Gastrocnemius medialis (tissue), 4 donors: Measurements from ENCODE around the gene ADCY7. TPM values are rescaled to one million over a fixed set of nuclear protein-coding genes. Genes with fewer than 3 reads are reported as not detected.
A peak's percentile ranks its signal among the peaks of the same experiment; 100 is the strongest.

Source experiments
- ATAC-seq, 2 donors: fragments of 150-250 bp; one replicate each; pipeline ENCODE4 v1.9.1; 2016
- DNase-seq, 2 donors: peaks; one replicate each; pipeline ENCODE4 v3.0.0-alpha.2; 2019
- H3K27ac ChIP-seq, 4 donors: fragments of 200-600 bp; sonication (generic); 1 replicate in 1 of 4; 2 replicates in 3 of 4; pipeline ENCODE4 v1.5.1; 2016 to 2018; ENCODE audit warnings: mild to moderate bottlenecking in 2 of 4, moderate library complexity in 1 of 4
- H3K27me3 ChIP-seq, 3 donors: fragments of 200-600 bp; sonication (generic) in 2 of 3; 1 replicate in 1 of 3; 2 replicates in 2 of 3; pipeline versions ENCODE4 v1.5.1 to v1.6.0; 2016 to 2019; ENCODE audit warnings: mild to moderate bottlenecking in 1 of 3, moderate library complexity in 1 of 3
- H3K36me3 ChIP-seq, 2 donors: fragments of 200-600 bp; sonication (generic) in 1 of 2; one replicate each; pipeline ENCODE4 v1.5.1; 2017 to 2018
- H3K4me1 ChIP-seq, 2 donors: fragments of 200-600 bp; sonication (generic) in 1 of 2; one replicate each; pipeline ENCODE4 v1.5.1; 2016 to 2017; ENCODE audit warnings: mild to moderate bottlenecking in 2 of 2
- H3K4me3 ChIP-seq, 4 donors: fragments of 200-600 bp; sonication (generic) in 3 of 4; 1 replicate in 1 of 4; 2 replicates in 3 of 4; pipeline ENCODE4 v1.5.1; 2016 to 2019; ENCODE audit warnings: mild to moderate bottlenecking in 2 of 4
- H3K9me3 ChIP-seq, 3 donors: fragments of 200-600 bp; sonication (generic) in 2 of 3; 1 replicate in 1 of 3; 2 replicates in 2 of 3; pipeline ENCODE4 v1.5.1; 2016 to 2019
- POLR2A ChIP-seq, 2 donors: fragments of 450-650 bp; IDR thresholded peaks; one replicate each; pipeline ENCODE4 v1.6.1; 2017; ENCODE audit warnings: antibody characterized with exemption in 2 of 2, mild to moderate bottlenecking in 2 of 2, moderate library complexity in 2 of 2
- in situ Hi-C, 4 donors: fragments of 200-750 bp; cut with MboI; loops; one replicate each; pipeline versions ENCODE4 v1.15.0 to v1.8.0; 2017; ENCODE audit warnings: low sequenced_read_pairs in 4 of 4
- intact Hi-C: fragments of 100-400 bp; cut with DNase I; formaldehyde crosslinking; loops from one replicate; pipeline ENCODE4 v1.15.1; 2023; ENCODE audit warnings: low total_unique reads
- total RNA-seq, 4 donors: library from RNA; depleted of rRNA; stranded (reverse); fragments of >200 nt; gene quantifications; one replicate each; pipeline versions ENCODE4 v1.1.0 to v1.2.3, GENCODE V29; 2016
- TF ChIP-seq, protein P1 (sequence below), 5 experiments: fragments of 450-650 bp in 3 of 5; fragments of 200-600 bp in 2 of 5; sonication (generic) in 2 of 5; IDR thresholded peaks in 4 of 5; conservative IDR thresholded peaks in 1 of 5; 1 replicate in 4 of 5; 2 replicates in 1 of 5; pipeline ENCODE4 v1.5.1; 2016 to 2019; ENCODE audit warnings: antibody characterized with exemption in 5 of 5, mild to moderate bottlenecking in 3 of 5, moderate library complexity in 3 of 5

ADCY7 gene
- total RNA-seq, 4 donors from 2014 or later, result 0.90 to 7.3 (median 2.6) TPM

DNA sequence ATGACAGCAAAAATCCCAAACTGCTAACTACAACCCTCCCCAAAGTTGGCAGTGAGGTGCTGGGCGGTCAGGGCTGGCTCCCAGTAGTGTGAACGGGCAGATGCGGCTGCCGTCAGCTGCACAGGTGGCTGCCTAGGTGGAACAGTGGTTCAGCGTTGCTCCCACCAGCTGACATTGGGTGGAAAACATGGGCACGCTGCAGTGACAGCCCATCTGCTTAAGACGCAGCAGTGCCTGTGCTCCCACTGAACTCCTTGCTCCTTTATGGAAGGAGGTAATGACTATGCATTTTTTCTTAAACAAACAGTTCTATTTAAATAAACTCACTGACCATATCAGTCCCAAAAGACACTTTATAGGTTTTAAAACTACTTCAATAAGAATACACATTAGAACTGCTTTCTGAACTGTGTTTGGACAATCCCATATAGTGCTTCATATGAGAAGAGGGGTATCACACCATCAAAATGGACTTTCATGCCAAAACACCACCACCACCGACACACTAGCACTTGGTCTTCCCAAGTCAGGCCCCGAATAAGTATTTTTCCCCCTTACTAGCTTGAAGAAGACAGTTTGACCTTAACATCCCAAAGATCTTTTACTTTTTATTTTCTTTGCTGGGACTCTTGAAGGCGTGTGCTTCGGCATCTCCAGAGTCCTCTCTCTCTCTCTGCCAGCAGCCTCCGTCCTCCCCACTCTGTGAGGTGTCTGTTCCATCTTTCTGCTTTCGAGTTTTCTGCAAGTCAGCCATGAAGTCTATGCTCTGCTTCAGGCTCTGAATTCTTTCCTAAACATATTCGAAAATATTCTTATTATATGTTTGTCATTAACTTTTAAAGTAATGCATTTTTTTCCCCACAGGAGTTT is 68.0 kb downstream of the ADCY7 start:
- no peak for ATAC-seq
- peaks cover 0 to 46% of the 10 kb centered on the region in 2 donors for H3K36me3 ChIP-seq

DNA sequence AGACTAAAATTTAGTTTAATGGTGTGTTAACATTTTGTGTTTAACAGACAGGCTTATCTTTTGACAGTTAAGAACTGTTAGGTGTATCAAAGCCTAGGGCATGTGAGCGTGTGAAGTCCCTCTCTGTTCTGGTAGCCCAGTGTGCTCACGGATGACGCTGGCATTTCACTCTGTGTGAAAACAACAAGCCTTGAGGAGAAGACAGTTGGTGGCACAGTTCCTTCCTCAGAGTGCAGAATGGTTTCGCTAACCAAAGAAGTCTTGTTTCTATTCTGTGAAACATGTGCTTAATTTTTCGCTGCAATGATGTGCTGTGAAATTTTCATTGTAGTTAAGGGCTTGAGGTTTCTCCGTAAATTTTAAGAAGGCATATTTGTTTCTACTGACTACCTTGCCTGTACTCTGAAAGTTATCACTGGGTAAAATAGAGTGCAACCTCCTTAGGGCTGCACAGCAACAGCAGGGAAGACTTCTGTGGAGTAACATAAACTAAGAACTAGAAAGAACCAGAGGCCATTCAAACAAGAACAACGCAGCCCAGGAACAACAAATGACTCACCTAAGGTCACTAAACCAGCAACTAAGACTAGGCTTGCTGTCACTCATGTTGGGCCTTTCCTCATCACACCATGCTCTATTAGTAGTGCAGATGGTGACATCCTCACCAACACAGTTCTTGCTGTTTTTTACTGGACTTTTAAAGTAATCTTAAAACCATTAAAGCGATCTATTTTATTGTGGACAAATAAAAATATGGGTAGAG is 69.0 kb downstream of the ADCY7 start:
- no peaks in the 10 kb centered on the region for H3K9me3 ChIP-seq
- H3K4me1 ChIP-seq, result no peaks in the 10 kb centered on the region
- ATAC-seq (no peak), DNase-seq (peak in 1 of 2 donors; percentile 15)
- no peak overlapping the region for H3K27ac ChIP-seq
- intact Hi-C loops, result no loop called here
- H3K4me3 ChIP-seq, result no peak overlapping the region
- no peak for TF ChIP-seq POLR2A (IDR thresholded peaks at IDR 0.05)
- TF ChIP-seq, protein P1, sequence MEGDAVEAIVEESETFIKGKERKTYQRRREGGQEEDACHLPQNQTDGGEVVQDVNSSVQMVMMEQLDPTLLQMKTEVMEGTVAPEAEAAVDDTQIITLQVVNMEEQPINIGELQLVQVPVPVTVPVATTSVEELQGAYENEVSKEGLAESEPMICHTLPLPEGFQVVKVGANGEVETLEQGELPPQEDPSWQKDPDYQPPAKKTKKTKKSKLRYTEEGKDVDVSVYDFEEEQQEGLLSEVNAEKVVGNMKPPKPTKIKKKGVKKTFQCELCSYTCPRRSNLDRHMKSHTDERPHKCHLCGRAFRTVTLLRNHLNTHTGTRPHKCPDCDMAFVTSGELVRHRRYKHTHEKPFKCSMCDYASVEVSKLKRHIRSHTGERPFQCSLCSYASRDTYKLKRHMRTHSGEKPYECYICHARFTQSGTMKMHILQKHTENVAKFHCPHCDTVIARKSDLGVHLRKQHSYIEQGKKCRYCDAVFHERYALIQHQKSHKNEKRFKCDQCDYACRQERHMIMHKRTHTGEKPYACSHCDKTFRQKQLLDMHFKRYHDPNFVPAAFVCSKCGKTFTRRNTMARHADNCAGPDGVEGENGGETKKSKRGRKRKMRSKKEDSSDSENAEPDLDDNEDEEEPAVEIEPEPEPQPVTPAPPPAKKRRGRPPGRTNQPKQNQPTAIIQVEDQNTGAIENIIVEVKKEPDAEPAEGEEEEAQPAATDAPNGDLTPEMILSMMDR (IDR thresholded peaks at IDR 0.05 in 4 of 5, conservative IDR thresholded peaks at IDR 0.05 in 1 of 5), result no peak
- H3K27me3 ChIP-seq, result no peaks in the 10 kb centered on the region
- in situ Hi-C loops, result no loop called here
- peaks cover 0 to 53% of the 10 kb centered on the region in 2 donors for H3K36me3 ChIP-seq

More for the DNA sequence above, 68.0 kb downstream of the ADCY7 start:
- Histone ChIP-seq H3K4me1 (no peaks in the 10 kb centered on the region), H3K27ac (no peak overlapping the region), H3K9me3 (no peaks in the 10 kb centered on the region), H3K27me3 (no peaks in the 10 kb centered on the region), H3K4me3 (no peak overlapping the region)
- intact Hi-C loops (no loop called here), in situ Hi-C loops (no loop called here)
- DNase-seq, result no peak
- TF ChIP-seq, protein P1 (IDR thresholded peaks at IDR 0.05 in 4 of 5, conservative IDR thresholded peaks at IDR 0.05 in 1 of 5), result no peak
- TF ChIP-seq POLR2A (IDR thresholded peaks at IDR 0.05), result no peak

DNA sequence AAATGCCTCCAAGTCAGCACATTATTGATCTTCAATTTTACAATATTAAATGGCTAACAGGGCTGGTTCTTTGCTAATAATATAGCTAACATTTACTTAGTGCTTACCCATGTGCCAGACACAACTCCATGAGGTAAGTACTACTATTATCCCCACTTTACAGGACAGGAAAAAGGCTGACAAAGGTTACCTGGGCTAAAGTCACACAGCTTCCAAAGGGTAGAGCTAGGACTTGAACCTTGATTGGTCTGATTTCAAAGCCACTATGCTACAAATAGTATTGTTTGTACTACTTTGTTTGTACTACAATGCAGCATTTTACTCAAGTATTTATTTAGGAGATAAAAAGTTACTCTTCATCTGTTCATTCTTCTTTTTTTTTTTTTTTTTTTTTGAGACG is 70.5 kb downstream of the ADCY7 start:
- H3K27ac ChIP-seq, result no peak overlapping the region
- no peaks in the 10 kb centered on the region for H3K4me1 ChIP-seq
- no peaks in the 10 kb centered on the region for H3K9me3 ChIP-seq
- ATAC-seq (no peak), DNase-seq (no peak)
- intact Hi-C loops (no loop called here), in situ Hi-C loops (no loop called here)
- H3K36me3 ChIP-seq, result peaks cover 0 to 53% of the 10 kb centered on the region in 2 donors
- TF ChIP-seq POLR2A (IDR thresholded peaks at IDR 0.05), result no peak
- TF ChIP-seq, protein P1 (IDR thresholded peaks at IDR 0.05 in 4 of 5, conservative IDR thresholded peaks at IDR 0.05 in 1 of 5), result no peak
- H3K27me3 ChIP-seq, result no peaks in the 10 kb centered on the region
- H3K4me3 ChIP-seq, result no peak overlapping the region

DNA sequence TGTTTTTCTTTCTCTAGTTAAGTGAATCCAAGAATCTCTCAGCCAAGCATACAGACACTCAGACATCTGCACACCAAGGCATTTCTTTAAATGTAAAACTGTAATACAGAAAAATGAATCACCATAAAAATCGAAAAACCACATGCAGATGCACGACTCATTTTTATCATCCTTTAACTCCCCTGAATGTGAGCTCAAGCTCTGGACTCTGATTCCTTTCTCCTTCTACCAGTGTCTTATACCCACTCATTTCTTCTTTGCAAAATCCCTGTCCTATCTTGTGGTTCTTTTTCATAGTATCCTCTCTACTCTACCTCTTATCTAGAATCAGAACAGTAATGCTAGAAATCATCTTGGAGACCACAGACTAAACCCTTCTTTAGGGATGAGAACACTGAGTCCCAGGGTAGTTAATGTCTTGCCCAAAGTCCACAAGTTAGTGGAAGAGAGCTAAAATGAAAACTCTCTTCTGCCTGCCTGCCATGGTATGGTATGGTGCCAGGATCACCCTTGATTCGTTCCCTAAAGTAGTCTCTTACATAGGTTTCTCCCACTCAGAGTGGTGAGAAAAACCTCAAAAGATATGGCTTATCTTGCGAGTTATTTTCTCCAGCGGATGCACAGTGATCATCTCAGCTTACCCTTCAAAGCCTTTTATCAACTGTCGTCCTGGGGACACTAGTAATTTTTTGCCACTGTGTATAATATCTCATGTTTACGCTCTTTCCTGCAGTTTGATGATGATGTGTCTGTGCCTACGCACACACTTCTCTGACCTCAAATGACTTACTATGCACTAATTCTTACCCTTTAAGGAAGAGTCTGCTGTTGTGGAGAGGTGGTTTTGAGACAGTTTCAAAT is 72.2 kb downstream of the ADCY7 start:
- Histone ChIP-seq H3K36me3 (peaks cover 0 to 49% of the 10 kb centered on the region in 2 donors), H3K4me3 (no peak overlapping the region), H3K4me1 (no peaks in the 10 kb centered on the region), H3K27ac (no peak overlapping the region), H3K9me3 (no peaks in the 10 kb centered on the region), H3K27me3 (no peaks in the 10 kb centered on the region)
- TF ChIP-seq, protein P1 (IDR thresholded peaks at IDR 0.05 in 4 of 5, conservative IDR thresholded peaks at IDR 0.05 in 1 of 5), result no peak
- TF ChIP-seq POLR2A (IDR thresholded peaks at IDR 0.05), result no peak
- ATAC-seq (no peak), DNase-seq (no peak)
- in situ Hi-C loops, result no loop called here
- intact Hi-C loops, result no loop called here
